Measurements from ENCODE around the gene DOLPP1. TPM values are rescaled to one million over a fixed set of nuclear protein-coding genes. Genes with fewer than 3 reads are reported as not detected.

The DOLPP1 gene
- polyA plus RNA-seq, 3 donors: 18.2 to 23.3 (median 23.0) TPM

DNA sequence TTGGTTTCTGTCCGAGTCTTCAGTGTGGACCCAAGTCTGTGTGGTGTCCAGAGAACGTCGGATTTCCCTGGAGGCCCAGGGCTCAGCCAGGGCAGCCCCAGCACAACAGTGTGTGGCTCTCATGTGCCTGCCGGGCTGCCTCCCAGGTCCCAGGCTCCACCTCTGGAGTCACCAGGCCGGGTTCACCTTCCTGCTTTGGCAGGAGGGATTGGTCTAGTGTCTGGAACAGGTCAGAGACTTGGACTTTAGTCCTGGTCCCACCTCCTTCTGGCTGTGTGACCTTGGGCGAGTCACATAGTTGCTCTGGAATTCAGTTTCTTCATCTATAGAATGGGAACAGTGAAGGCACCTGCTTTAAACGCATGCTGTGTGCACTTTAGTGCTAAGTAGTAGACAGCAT is 3.2 kb downstream of the DOLPP1 start:
- no peak for DNase-seq

DNA sequence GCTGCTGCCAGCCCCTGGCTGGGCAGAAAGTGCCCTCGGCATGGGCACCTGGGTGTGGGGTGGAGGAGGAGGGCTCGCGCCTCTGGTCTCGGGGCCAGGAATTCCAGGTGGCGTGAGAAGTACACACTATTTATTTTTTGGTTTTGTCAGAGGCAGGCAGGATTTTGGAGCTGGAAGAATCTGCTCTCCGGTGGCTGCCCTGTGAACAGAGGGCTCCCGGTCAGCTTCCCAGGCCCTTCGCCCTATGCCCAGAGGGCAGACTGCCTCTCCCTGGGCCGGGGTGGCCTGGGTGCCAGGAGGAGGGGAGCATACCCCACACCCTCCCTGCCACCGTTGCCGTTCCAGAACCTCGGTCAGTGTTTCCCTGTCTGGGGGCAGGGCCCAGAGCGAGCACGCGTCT is 8.3 kb downstream of the DOLPP1 start:
- no peak for DNase-seq

- DNase-seq: no peak
These were observed 12.9 kb downstream of the DOLPP1 start for GRCh38 chr9:129093602-129094386.

DNA sequence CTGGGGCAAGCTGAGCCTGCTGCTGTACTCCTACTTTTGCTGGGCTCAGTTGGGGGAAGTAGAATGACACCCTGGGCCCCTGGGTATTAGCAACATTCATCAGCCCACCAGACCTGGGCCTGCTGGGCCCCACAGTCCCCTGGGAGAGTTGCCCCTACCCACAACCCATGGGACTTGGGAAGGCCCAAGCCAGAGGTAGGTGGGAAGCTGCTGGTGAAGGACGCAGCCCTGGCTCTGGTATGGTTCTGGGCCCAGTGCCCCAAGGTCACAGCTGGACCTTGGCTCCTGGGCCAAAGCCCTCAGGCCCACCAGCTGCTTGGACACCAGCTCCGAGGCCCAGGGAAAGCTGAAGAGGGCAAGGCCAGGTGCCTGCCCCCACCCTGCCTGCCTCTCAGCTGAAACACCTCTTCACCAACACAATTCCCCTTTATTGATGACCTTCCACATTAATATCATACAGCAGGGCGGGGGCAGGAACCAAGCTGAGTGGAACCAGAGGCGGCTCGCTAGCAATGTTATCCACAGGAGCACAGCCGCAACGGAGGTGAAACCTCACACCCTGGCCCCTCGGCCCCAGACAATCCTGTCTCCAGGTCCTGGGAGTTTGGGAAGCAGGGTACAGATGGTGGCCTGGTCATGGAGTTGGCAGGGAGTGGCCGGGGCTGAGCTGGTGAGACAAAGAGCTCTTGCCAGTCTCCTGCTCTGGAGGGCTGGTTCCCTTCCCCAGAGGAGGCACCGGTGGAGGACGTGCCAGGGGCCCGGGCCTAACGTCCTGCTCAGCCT is 13.7 kb downstream of the DOLPP1 start:
- no peak for DNase-seq

DNA sequence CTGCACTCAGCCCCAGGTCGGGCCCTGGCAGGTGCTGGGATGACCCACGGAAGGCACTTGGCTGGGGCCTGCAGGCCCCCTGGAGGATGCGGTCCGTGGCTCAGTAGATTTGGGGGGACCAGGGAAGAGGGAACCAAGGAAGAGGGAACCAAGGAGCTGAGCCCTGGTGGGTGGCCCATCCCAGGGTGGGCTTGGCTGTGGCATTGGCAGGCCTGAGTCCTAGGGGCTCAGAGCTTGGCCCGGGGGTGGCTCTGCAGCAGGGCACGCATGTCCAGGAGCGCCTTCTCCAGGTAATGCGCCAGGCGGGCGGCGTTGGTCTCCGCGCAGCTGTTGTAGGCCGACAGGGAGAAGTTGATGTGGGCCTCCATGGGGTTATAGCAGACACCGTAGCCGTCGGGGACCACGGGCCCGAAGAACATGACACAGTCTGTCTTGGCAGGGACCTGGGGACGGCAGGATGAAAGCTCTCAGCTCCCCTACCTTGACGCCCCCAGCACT is 14.3 kb downstream of the DOLPP1 start:
- DNase-seq: no peak

DNA sequence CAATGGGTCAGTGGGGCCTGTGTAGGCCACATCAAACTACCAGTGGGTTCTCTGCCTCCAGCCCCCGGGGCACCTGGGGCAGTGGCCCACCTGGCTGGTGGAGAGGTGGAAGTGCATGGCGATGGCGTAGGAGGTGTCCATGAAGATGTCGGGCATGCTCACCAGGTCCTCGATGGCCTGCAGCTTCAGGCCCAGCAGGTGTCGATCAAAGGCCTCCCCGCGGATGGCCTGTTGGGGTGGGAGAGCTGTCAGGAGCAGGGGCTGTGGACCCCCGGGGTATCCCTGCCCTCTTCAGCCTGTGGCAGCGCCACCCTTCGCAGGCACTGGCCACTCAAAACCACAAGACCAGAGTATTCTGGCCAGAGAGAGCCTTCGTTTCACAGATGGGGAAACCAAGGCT is 15.0 kb downstream of the DOLPP1 start:
- DNase-seq: no peak

DNA sequence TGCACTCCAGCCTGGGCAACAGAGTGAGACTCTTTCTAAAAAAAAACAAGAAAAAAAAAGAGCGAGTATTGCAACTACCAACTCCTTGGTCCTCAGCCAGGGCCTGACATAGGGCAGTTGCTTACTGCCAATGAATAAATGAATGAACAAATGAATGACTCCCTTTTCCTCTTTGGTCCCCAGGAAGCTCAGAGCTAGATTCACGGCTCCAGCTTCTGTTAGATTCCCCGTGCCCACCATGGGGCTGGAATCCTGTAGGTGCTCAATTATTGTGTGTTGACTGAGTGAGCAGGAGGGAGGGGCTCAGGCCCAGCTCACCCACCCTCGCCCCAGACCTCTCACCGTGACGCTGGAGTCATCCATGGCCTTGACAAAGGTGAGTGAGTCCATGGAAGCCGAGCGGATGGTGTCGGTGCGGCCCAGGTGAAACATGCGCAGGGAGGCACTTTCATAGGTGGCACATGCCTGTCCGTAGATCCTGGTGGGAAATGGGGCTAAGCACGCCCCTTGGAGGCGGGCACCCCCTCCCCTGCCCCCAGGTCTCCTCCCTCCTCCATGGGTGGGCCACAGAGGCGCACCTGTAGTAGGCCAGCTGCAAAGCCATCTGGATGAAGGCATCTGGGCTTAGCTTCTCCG is 16.9 kb downstream of the DOLPP1 start:
- no peak for DNase-seq

- no peak for DNase-seq
These were observed 17.4 kb downstream of the DOLPP1 start for GRCh38 chr9:129098328-129098727.

GRCh38 chr9:129100383-129101169 is 19.7 kb downstream of the DOLPP1 start:
- no peak for DNase-seq

GRCh38 chr9:129101279-129101678 is 20.4 kb downstream of the DOLPP1 start:
- DNase-seq: no peak

DNA sequence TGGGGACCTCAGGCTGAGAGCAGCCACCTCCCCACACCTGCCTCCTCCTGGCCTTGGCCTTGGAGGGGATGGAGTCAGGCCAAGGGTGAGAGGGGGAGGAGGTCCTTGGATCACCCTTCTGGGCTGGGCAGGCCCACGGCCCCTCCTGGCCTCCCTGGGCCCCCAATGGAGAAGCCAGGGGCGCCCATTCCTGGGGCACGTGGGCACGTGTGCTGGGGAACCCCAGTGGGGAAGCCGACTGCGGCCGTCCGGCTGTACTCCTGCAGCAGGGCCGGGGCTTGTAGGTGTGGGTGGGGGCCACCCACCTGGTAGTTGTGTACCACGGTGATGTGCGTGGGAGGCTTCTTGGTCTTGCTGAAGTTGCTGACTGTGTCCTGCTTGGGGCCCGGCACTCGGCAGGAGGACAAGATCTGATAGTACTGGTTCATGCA is 21.2 kb downstream of the DOLPP1 start:
- DNase-seq: no peak

DNA sequence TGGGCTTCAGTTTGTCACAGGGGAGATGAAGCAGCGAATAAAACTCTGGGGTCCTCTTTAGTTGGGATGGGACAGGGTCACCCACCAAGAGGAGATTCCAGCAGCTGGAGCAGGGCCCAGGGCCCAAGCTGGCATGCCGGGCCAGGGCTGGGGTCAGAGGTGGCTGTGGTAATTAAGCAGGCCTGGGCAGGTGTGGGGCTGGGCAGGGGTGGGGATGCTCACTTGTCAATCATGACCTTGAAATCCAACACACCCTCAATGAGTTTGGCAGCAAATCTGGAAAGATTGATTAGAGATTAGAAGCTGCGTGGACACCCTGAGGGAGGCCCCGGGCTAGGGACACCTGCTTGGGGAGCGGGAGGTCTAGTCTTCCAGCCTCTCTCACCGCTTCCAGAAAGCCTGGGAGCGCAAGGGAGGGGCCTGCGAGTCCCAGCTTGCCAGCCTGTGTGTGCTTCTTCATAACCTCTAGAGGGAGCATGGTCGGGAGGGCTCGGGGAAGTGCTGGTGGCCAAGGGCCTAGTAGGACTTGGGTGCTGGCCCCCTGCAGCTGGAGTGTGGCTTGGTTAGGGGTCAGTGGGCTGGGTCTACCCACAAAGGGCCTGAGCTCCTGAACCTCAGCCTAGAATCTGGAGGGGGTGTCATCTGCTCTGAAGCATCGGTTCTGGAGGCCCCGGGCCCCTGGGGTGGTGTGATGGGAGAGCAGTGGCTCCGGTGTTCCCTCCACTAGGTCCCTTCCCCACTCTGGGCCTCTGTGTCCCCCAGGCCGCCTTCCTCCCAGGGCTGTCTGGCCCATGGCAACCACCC is 22.1 kb downstream of the DOLPP1 start:
- DNase-seq: no peak

- no peak for DNase-seq
These were observed 22.7 kb downstream of the DOLPP1 start for GRCh38 chr9:129103595-129103965.

DNA sequence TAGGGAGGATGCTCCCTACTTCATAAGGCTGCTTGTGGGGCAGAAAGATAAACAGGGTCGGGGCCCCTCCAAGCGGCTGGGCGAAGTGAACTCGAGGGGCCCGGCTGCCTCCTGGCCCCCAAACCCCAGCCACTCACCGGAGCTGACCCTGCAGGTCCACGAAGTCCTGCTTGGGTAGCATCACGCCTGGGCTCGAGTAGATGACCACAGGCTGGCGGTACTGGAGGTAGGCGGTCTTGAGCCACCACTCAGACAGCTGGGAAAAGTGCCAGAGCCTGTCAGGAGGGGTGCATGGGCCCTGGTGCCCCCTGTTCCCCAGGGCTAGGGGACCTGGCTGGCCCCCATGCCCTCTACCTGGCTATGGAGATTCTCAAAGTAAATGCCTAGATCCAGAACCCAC is 23.1 kb downstream of the DOLPP1 start:
- DNase-seq: no peak

- DNase-seq: no peak
These were observed 25.2 kb downstream of the DOLPP1 start for GRCh38 chr9:129105857-129106694.

- no peak for DNase-seq
These were observed 26.7 kb downstream of the DOLPP1 start for GRCh38 chr9:129107651-129108050.

- no peak for DNase-seq
These were observed 27.3 kb downstream of the DOLPP1 start for GRCh38 chr9:129108083-129108804.

- DNase-seq: no peak
These were observed 28.1 kb downstream of the DOLPP1 start for GRCh38 chr9:129108805-129109536.

DNA sequence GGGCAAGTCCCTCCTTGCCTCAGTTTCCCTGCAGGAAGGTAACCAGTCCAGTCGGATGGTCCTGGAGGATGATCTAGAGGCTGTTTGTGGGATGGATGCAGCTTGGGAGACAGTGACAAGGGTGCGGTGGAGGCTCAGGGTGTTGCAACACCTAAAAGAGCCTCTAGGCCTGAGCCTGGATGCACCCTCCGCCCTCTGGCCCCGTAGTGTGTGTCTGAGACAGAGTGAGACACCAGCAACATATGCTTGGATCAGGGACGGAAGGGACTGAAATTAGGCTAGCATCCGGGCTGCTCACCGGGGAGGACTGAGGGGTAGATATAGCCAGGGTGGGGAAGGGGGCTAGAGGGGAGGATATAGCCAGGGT is 28.6 kb downstream of the DOLPP1 start:
- no peak for DNase-seq
